ENCODE results near the gene CHRD. TPM values are rescaled to one million over a fixed set of nuclear protein-coding genes. Genes with fewer than 3 reads are reported as not detected.

Gene CHRD
- total RNA-seq, 1 donor from 2014 or later, result 5.6 TPM

DNA sequence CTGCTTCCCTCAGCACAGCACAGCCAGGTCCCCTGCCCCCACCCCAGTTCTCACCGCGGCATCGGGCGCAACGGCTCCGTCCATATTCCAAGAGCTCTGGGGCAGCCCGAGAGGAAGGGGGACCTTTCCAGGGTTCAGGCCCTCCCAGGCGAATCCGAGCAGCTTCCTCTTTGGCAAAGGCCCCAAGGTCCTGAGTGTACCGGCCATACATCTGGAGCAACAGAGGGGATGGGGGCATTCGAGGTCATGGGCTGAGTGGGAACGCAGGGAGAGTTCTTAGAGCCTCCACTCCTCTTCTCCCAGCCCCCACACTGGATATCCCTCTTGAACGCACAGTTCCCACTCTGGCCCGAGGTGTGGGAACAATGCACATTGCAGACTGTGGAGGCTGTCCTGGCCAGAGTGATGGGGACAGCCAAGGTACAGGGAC, 20.9 kb upstream of the CHRD start:
- no peaks in the 10 kb centered on the region for H3K9me3 Mint-ChIP-seq

DNA sequence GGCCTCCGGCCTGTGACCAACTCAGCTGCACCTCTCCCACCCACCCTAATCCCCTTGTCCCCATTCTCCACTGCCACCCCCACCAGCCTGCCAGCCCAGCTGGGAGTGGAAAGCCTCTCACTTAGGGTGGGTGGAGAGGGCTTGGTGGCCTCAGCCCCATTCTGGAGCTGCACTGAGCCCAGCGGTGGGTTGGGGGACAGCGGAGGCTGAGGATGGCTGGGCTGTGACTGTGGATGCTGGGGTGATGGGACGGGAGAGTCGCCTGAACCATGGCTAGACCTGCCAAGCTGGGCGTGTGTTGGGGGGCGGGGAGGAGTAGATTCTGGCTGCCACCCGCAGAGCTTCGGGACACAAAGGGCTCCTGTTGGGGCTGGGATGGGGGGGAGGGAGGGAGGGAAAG, 20.2 kb upstream of the CHRD start:
- Mint-ChIP-seq H3K9me3 (no peaks in the 10 kb centered on the region), H3K4me1 (peaks cover 16% of the 10 kb centered on the region), H3K27me3 (ENCODE audit: low read depth) (no peaks in the 10 kb centered on the region), H3K27ac (no peak overlapping the region), H3K36me3 (peaks cover 6% of the 10 kb centered on the region), H3K4me3 (no peak overlapping the region)
- no peak for DNase-seq (ENCODE audit: low spot score in 2 of 2, unreplicated experiment in 2 of 2)
- TF ChIP-seq, protein P1, sequence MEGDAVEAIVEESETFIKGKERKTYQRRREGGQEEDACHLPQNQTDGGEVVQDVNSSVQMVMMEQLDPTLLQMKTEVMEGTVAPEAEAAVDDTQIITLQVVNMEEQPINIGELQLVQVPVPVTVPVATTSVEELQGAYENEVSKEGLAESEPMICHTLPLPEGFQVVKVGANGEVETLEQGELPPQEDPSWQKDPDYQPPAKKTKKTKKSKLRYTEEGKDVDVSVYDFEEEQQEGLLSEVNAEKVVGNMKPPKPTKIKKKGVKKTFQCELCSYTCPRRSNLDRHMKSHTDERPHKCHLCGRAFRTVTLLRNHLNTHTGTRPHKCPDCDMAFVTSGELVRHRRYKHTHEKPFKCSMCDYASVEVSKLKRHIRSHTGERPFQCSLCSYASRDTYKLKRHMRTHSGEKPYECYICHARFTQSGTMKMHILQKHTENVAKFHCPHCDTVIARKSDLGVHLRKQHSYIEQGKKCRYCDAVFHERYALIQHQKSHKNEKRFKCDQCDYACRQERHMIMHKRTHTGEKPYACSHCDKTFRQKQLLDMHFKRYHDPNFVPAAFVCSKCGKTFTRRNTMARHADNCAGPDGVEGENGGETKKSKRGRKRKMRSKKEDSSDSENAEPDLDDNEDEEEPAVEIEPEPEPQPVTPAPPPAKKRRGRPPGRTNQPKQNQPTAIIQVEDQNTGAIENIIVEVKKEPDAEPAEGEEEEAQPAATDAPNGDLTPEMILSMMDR (IDR thresholded peaks at IDR 0.05; ENCODE audit: unreplicated experiment), result no peak

More for the DNA sequence above, 20.9 kb upstream of the CHRD start:
- Mint-ChIP-seq H3K27ac (no peak overlapping the region), H3K36me3 (peaks cover 6% of the 10 kb centered on the region), H3K4me3 (no peak overlapping the region), H3K4me1 (peaks cover 12% of the 10 kb centered on the region), H3K27me3 (ENCODE audit: low read depth) (no peaks in the 10 kb centered on the region)
- DNase-seq (ENCODE audit: low spot score in 2 of 2, unreplicated experiment in 2 of 2), result no peak
- TF ChIP-seq, protein P1 (IDR thresholded peaks at IDR 0.05; ENCODE audit: unreplicated experiment), result no peak

DNA sequence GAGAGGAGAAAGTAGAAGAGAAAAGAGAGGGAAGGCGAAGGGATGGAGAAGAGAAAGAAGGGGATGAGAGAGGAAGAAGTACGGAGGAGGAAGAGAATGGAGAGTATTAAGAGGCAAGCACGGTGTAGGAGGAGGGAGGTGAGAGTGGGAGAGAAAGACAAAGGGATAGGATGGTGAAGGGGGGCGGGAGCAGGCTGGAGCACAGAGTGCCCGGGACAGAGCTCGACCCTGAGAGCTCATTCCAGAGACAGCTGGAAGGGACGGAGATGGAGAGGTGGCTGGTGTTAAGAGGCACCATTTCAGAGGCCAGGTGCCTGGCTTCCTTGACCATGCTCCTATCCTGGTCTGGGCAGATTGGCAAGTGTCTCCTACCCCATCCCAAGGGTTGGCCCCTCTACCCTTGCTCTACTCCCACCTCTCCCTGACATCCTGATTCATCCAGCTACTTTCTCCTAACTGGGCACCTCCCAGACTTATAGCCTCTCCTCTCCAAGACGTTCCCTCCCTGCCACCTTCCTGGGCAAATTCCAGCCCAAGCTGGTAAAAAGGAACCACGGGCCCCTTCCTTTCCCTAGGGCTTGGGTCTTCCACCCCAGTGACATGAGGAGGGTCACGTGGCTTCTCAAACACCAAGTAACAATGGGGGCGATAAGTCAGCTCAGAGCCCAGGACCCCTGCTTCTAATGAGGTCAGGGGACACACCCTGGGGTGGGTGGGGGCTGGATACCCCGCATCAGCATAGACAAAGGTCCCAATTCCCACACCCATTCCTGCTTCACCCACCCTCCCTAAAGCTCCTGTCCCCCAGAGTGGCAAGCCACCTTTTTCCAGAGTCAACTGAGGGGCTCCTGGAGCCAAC, 19.6 kb upstream of the CHRD start:
- peaks cover 22% of the 10 kb centered on the region for H3K4me1 Mint-ChIP-seq
- DNase-seq (ENCODE audit: low spot score in 2 of 2, unreplicated experiment in 2 of 2), result no peak

DNA sequence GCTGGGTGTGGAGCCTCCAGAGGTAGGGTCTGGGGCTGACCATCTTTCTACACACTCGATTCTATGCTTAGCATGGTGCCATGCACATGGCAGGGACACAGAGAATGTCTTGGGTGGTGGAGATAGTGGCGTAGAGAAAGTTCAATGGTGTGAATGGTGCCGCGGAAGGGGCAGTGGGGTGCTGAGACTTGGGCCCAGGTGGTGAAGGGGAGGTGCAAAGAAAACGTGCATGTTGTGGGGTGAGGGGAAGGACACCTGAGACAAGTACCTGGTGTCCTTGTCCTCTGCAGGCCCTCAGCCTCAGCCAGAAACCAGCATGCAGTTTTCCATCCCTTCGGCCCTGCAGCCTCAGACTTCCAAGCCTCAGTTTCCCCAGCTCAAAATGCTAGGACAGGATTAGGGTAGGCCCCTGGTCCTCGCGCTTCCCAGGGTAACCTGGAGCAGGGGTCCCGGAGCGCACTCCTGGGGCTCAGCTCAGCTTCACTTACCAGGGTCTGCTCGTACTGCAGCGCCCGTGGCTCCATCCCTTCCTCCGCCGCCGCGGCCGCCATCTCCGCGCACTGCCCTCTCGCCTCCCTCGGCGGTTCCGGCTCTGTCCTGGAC, 18.8 kb upstream of the CHRD start:
- peaks cover 6% of the 10 kb centered on the region for H3K36me3 Mint-ChIP-seq
- H3K9me3 Mint-ChIP-seq, result no peaks in the 10 kb centered on the region
- H3K4me3 Mint-ChIP-seq, result peak overlapping the region; percentile 74
- H3K27ac Mint-ChIP-seq, result peak overlapping the region; percentile 35
- peak in 1 of 2 experiments; percentile 36 for DNase-seq (ENCODE audit: low spot score in 2 of 2, unreplicated experiment in 2 of 2)
- peaks cover 24% of the 10 kb centered on the region for H3K4me1 Mint-ChIP-seq
- no peaks in the 10 kb centered on the region for H3K27me3 Mint-ChIP-seq (ENCODE audit: low read depth)
- TF ChIP-seq, protein P1 (IDR thresholded peaks at IDR 0.05; ENCODE audit: unreplicated experiment), result no peak

More for the DNA sequence above, 19.6 kb upstream of the CHRD start:
- Mint-ChIP-seq H3K4me3 (peak overlapping the region; percentile 74), H3K9me3 (no peaks in the 10 kb centered on the region), H3K27me3 (ENCODE audit: low read depth) (no peaks in the 10 kb centered on the region), H3K36me3 (peaks cover 7% of the 10 kb centered on the region), H3K27ac (peak overlapping the region; percentile 35)
- TF ChIP-seq, protein P1 (IDR thresholded peaks at IDR 0.05; ENCODE audit: unreplicated experiment), result no peak

DNA sequence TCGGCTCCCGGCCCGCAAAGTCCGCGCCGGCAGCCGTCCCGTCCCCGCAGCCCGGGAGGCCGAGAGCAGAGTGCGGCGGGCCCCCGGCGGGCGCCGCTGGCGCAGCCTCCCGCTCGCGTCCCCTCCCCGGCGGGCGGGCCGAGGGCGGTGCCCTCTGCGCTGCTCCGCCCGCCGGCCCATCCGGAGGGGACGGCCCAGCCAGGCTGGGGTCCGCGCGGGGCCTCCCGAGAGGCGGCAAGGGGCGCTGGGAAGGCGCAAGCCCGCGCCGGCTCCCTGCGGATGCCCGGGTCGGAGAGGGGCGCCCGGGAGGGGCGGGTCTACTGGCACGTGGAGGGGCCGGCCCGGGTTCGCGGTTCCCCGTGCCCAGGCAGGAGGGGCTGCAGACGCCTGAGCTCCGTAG, 18.3 kb upstream of the CHRD start, which contains the start of the genes CLCN2 and POLR2H:
TSS of gene CLCN2 (minus strand) at position 74 of the 400 bp plus-strand sequence. CDS start 126 bp downstream, outside the sequence.
TSS of gene POLR2H (plus strand) at position 179 of the 400 bp plus-strand sequence. CDS start 1,783 bp downstream, outside the sequence.
- TF ChIP-seq, protein P1 (IDR thresholded peaks at IDR 0.05; ENCODE audit: unreplicated experiment), result no peak
- DNase-seq (ENCODE audit: low spot score in 2 of 2, unreplicated experiment in 2 of 2), result peak; percentile 65 to 70

More for the DNA sequence above, 18.3 kb upstream of the CHRD start, which contains the start of the genes CLCN2 and POLR2H:
- Mint-ChIP-seq H3K27me3 (ENCODE audit: low read depth) (no peaks in the 10 kb centered on the region), H3K27ac (peak within 1 kb of the TSS; percentile 98), H3K36me3 (peaks cover 8% of the 10 kb centered on the region), H3K4me1 (peaks cover 25% of the 10 kb centered on the region), H3K9me3 (no peaks in the 10 kb centered on the region), H3K4me3 (peak within 1 kb of the TSS; percentile 91)

Data from mesothelial cell of epicardium (in vitro differentiated cells).